Ectodermal cell (in vitro differentiated cells): ENCODE results near the gene MRPL50. TPM values are rescaled to one million over a fixed set of nuclear protein-coding genes. Genes with fewer than 3 reads are reported as not detected.

Experiments
- H3K27ac ChIP-seq: 2 replicates; pipeline ENCODE4 v1.7.0; 2013; ENCODE audit warnings: mild to moderate bottlenecking, low read depth, low read length; ENCODE audit not compliant: insufficient read depth, poor library complexity, severe bottlenecking
- H3K27me3 ChIP-seq: 2 replicates; pipeline ENCODE4 v1.7.0; 2013; ENCODE audit warnings: mild to moderate bottlenecking, low read length; ENCODE audit not compliant: insufficient read depth, control insufficient read depth, poor library complexity, severe bottlenecking
- H3K36me3 ChIP-seq: one replicate; pipeline ENCODE4 v1.7.0; 2013; ENCODE audit warnings: low read length; ENCODE audit not compliant: control insufficient read depth, insufficient read depth
- H3K4me1 ChIP-seq: one replicate; pipeline ENCODE4 v1.7.0; 2013; ENCODE audit warnings: low read length; ENCODE audit not compliant: control insufficient read depth, insufficient read depth
- H3K4me3 ChIP-seq: 2 replicates; pipeline ENCODE4 v1.7.0; 2013; ENCODE audit warnings: low read depth, low read length, control low read depth; ENCODE audit not compliant: insufficient read depth
- H3K9me3 ChIP-seq: 2 replicates; pipeline ENCODE4 v1.7.0; 2013; ENCODE audit warnings: mild to moderate bottlenecking, low read length, moderate library complexity; ENCODE audit not compliant: control insufficient read depth
- WGBS, 2 experiments: methylation state at CpG; one replicate each; pipeline ENCODE4 v1.1.7; 2013; ENCODE audit warnings: missing lambda C conversion rate in 2 of 2; 5-methylcytosine and 5-hydroxymethylcytosine counted together
- polyA plus RNA-seq, 4 experiments: library from polyadenylated mRNA; stranded (reverse); fragments of 50-300 nt; gene quantifications; one replicate each; pipeline ENCODE4 v1.2.3, GENCODE V29; 2013

The MRPL50 gene
- 24.0 TPM for polyA plus RNA-seq (2013, experiment 1 of 4)
- 23.2 TPM for polyA plus RNA-seq (2013, experiment 2 of 4)
- polyA plus RNA-seq (2013, experiment 3 of 4) = 22.7 TPM
- polyA plus RNA-seq (2013, experiment 4 of 4) = 24.1 TPM

- H3K4me3 ChIP-seq = peak within 1 kb of the TSS; percentile 63
- 0 to 1% methylated on average over 44 of the region's 44 CpGs for WGBS, 2 experiments
- no peaks in the 10 kb centered on the region for H3K27me3 ChIP-seq
- peak within 1 kb of the TSS; percentile 41 for H3K27ac ChIP-seq
- peaks cover 40% of the 10 kb centered on the region for H3K36me3 ChIP-seq
- H3K9me3 ChIP-seq = no peaks in the 10 kb centered on the region
- H3K4me1 ChIP-seq = peaks cover 10% of the 10 kb centered on the region
Observed at GRCh38 chr9:101398068-101398929, at the start of gene MRPL50, which contains the start of gene ZNF189. MRPL50 (minus strand) TSS chr9:101398618; CDS start chr9:101398592, 26 bp downstream. ZNF189 (plus strand) TSS chr9:101398851; CDS start chr9:101399157, 306 bp downstream.

DNA sequence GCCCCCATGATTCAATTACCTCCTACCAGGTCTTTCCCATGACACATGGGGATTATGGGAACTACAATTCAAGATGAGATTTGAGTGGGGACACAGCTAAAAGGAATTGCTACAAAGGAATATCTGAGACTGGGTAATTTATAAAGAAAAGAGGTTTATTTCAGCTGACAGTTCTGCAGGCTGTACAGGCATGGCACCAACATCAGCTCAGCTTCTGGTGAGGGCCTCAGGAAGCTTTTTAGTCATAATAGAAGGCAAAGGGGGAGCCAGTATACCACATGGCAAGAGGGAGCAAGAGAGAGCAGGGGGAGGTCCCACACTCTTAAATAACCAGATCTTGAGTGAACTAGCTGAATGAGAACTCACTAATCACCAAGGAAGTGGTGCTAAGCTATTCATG is 48.3 kb upstream of the MRPL50 start:
- Histone ChIP-seq H3K4me3 (no peak overlapping the region), H3K27ac (no peak overlapping the region), H3K36me3 (no peaks in the 10 kb centered on the region), H3K27me3 (no peaks in the 10 kb centered on the region), H3K9me3 (no peaks in the 10 kb centered on the region), H3K4me1 (no peaks in the 10 kb centered on the region)

- Histone ChIP-seq H3K27me3 (no peaks in the 10 kb centered on the region), H3K27ac (no peak overlapping the region), H3K9me3 (no peaks in the 10 kb centered on the region), H3K4me3 (no peak overlapping the region), H3K4me1 (no peaks in the 10 kb centered on the region), H3K36me3 (no peaks in the 10 kb centered on the region)
- 90 to 92% methylated on average over 3 to 5 of the region's 5 CpGs for WGBS, 2 experiments
Observed at GRCh38 chr9:101445353-101446029, 47.1 kb upstream of the MRPL50 start.

DNA sequence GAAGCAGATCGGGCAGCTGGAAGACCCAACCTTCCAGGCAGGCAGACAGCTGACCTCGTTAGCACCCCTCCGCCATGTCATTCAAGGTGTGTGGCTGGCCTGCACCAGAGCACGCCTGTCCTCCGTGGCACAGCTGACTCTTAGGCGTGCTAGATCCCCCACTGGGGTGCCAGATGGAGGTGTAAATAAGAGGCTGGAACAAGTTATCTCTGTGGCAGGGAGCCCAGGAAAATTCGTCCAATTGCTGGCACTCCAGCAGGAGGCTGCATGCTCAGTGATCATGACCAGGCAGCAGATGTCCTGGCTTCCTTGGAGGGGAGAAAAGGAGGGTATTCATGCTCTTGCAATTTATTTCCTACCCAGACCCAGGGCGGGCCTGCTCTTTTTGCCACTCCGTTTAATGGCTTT is 45.0 kb upstream of the MRPL50 start:
- Histone ChIP-seq H3K36me3 (no peaks in the 10 kb centered on the region), H3K27me3 (no peaks in the 10 kb centered on the region), H3K4me3 (no peak overlapping the region), H3K27ac (no peak overlapping the region), H3K9me3 (no peaks in the 10 kb centered on the region), H3K4me1 (no peaks in the 10 kb centered on the region)
- 86 to 89% methylated on average over 9 of the region's 9 CpGs for WGBS, 2 experiments

DNA sequence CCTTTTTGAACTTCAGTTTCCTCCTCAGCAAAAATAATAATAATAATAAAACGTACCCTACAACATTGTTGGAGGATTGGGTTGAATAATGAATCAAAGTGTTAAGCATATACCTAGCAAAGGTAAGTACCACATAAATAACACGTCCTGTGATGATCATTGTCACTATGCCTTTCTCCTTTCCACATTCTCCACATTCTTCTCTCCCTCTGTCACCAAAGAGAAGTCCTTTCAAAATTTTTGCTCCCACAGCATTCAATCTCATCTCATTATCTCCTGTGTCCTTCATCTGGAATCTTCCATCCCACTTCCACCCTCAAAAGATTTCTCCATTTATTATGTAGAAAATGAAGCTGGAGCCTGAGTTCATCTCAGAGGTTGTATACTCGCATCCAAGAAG is 44.3 kb upstream of the MRPL50 start:
- Histone ChIP-seq H3K9me3 (no peaks in the 10 kb centered on the region), H3K27ac (no peak overlapping the region), H3K27me3 (no peaks in the 10 kb centered on the region), H3K4me1 (no peaks in the 10 kb centered on the region), H3K36me3 (no peaks in the 10 kb centered on the region), H3K4me3 (no peak overlapping the region)
- WGBS, 2 experiments = 40 to 84% methylated on average over 1 to 2 of the region's 3 CpGs

GRCh38 chr9:101442318-101442717 is 43.9 kb upstream of the MRPL50 start:
- Histone ChIP-seq H3K36me3 (no peaks in the 10 kb centered on the region), H3K4me1 (no peaks in the 10 kb centered on the region), H3K27ac (no peak overlapping the region), H3K27me3 (no peaks in the 10 kb centered on the region), H3K4me3 (no peak overlapping the region), H3K9me3 (no peaks in the 10 kb centered on the region)
- WGBS, 2 experiments = 95% methylated on average over 3 of the region's 3 CpGs

GRCh38 chr9:101440714-101441230 is 42.4 kb upstream of the MRPL50 start:
- WGBS, 2 experiments = 87 to 88% methylated on average over 2 to 3 of the region's 3 CpGs
- Histone ChIP-seq H3K27ac (no peak overlapping the region), H3K4me1 (no peaks in the 10 kb centered on the region)

DNA sequence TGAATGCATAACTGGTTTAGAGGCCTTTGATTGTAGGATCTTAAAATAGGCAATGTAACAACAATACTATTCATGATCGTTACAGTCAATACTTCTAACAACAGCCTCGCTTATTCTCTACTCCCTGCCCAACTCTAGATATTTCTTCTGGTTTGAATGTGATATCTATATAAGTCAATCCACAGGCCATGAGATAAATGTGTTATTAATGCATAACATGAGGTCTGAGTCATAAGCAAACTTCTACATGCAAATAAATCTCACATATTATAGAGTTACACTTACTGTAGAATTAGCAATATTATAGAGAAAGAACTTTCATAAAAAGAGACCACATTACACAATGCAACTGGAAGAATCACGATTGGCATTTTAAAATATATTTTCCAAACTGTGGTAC is 40.1 kb upstream of the MRPL50 start:
- Histone ChIP-seq H3K4me1 (no peaks in the 10 kb centered on the region), H3K36me3 (no peaks in the 10 kb centered on the region), H3K4me3 (no peak overlapping the region), H3K27ac (no peak overlapping the region), H3K27me3 (no peaks in the 10 kb centered on the region), H3K9me3 (no peaks in the 10 kb centered on the region)
- WGBS, 2 experiments = 100% methylated on average over 1 of the region's 3 CpGs; no CpG with 5 or more reads in 1 of the 2 experiments

More at GRCh38 chr9:101440714-101441230, 42.4 kb upstream of the MRPL50 start:
- Histone ChIP-seq H3K36me3 (no peaks in the 10 kb centered on the region), H3K9me3 (no peaks in the 10 kb centered on the region), H3K27me3 (no peaks in the 10 kb centered on the region), H3K4me3 (no peak overlapping the region)

DNA sequence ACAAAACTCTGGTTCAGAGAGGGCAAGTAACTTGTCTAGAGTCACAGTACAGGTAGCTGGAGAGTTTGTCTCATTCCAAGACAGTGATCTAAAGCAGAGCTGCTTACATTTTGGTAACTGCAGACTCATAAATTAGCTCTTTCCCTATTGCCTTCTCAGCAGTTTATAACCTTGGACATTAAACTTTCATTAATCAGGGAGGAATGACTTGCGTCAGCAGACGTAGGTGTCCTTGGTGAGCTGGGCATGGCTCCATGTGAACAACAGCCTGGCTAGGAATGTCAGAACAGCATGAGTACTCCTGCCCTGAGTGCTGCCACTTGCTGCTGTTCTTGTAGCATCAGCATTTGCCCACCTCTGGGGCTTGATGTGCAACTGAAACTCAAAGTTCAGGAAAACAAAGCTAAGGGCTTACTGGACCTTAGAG is 39.4 kb upstream of the MRPL50 start:
- Histone ChIP-seq H3K4me1 (no peaks in the 10 kb centered on the region), H3K27ac (no peak overlapping the region), H3K9me3 (no peaks in the 10 kb centered on the region), H3K4me3 (no peak overlapping the region), H3K27me3 (no peaks in the 10 kb centered on the region), H3K36me3 (no peaks in the 10 kb centered on the region)
- WGBS, 2 experiments = 90 to 96% methylated on average over 2 of the region's 2 CpGs

- H3K4me1 ChIP-seq = no peaks in the 10 kb centered on the region
- no peaks in the 10 kb centered on the region for H3K9me3 ChIP-seq
- H3K27ac ChIP-seq = no peak within 1 kb of the TSS
- H3K36me3 ChIP-seq = no peaks in the 10 kb centered on the region
- WGBS, 2 experiments = 88 to 97% methylated on average over 2 of the region's 2 CpGs
- no peak within 1 kb of the TSS for H3K4me3 ChIP-seq
- no peaks in the 10 kb centered on the region for H3K27me3 ChIP-seq
Observed at GRCh38 chr9:101435601-101436079, 37.2 kb upstream of the MRPL50 start, which contains the start of gene ALDOB. ALDOB (minus strand) TSS chr9:101435774; CDS start chr9:101430887, 4,887 bp downstream.
